IPS-11a (cell line): ENCODE data around the gene RASSF4.

Source experiments
- H3K4me3 ChIP-seq: one replicate; pipeline ENCODE4 v1.5.1; 2013; ENCODE audit warnings: low read depth, low read length, control low read depth

The RASSF4 gene, protein sequence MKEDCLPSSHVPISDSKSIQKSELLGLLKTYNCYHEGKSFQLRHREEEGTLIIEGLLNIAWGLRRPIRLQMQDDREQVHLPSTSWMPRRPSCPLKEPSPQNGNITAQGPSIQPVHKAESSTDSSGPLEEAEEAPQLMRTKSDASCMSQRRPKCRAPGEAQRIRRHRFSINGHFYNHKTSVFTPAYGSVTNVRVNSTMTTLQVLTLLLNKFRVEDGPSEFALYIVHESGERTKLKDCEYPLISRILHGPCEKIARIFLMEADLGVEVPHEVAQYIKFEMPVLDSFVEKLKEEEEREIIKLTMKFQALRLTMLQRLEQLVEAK

GRCh38 chr10:44959247-44960087 is at the start of gene RASSF4:
Gene RASSF4, plus strand, starts transcription at chr10:44959802. Its CDS starts 10,401 bp downstream, at chr10:44970203.
- H3K4me3 ChIP-seq, result peak within 1 kb of the TSS; percentile 63

DNA sequence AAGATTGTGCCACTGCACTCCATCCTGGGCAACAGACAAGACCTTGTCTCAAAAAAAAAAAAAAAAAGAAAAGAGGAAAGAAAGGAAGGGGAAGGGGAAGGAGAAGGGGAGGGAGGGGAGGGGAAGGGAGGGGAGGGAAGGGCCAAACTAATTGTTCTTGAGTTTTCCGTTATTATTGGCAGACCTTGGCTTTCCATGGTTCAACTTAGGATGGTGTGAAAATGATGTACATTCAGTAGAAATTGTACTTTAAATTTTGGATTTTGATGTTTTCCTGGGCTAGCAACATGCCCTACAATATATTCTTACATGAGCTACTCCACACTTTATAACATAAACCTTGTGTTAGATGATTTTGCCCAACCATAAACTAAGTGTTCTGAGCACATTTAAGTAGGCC is 49.7 kb upstream of the RASSF4 start:
- H3K4me3 ChIP-seq, result no peak overlapping the region

DNA sequence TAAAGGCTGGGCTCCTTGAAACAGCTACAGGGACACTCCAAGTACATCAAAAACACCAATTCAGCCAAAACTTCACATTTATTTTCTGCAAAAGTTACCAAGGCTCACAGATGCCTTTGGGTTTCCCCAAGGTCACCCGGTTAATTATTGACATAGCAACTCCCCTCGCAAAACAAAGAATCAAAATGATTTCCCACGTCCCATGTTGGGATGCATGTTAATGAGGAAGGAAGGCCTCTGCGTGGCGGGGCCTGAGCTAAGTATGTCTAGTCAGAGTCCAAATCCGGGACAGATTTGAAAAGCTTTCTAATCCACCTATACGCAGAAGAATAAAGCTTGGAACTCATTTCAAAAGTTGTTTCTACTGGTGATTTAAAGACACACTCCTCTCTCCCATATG is 49.0 kb upstream of the RASSF4 start:
- no peak overlapping the region for H3K4me3 ChIP-seq

- H3K4me3 ChIP-seq, result no peak within 1 kb of the TSS
Observed at GRCh38 chr10:44911081-44911540, 48.5 kb upstream of the RASSF4 start, which contains the start of gene TMEM72. Gene TMEM72, plus strand, starts transcription at chr10:44911337. Its CDS starts 176 bp downstream, at chr10:44911513.

- H3K4me3 ChIP-seq, result no peak overlapping the region
Observed at GRCh38 chr10:44911951-44912350, 47.7 kb upstream of the RASSF4 start.

GRCh38 chr10:44913350-44914081 is 46.1 kb upstream of the RASSF4 start:
- H3K4me3 ChIP-seq, result no peak overlapping the region

DNA sequence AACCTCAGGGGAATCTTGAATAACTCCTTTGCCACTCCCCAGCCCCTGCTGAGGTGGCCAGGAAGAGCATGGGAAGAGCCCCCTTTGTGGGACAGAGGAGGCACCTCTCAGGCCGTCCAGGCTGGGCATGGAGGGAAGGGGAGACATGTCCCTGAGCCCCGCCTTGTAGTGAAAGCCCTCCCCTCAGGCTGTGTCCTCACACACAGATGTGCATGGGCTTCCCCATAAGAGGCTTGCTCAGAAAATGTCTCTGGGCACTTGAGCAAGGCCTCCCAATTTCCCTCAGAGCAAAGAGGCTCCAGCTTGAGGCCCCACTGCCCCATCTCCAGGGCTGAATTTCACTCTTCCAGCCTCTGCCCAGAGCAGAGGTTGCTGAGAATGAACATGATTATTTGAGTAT is 44.7 kb upstream of the RASSF4 start:
- H3K4me3 ChIP-seq, result no peak overlapping the region

DNA sequence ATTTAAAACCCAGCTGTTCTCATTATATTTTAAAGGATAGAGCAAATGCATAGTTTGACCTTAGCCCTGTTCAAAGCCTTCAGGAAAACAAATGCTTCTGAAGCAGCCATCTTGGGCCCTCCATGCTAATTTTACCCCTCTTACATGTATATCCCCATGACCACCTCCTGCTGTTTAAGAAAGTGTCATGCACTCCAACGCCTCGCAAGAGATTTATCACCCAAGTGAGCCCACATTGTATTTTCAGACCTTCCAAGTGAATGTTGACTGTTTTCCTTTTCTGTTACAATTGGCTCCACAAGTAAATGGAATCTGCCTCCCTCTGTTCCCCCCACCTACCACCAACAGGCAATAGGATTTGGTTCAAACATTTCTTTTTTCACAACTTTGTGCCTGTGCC is 43.2 kb upstream of the RASSF4 start:
- no peak overlapping the region for H3K4me3 ChIP-seq

- no peak overlapping the region for H3K4me3 ChIP-seq
Observed at GRCh38 chr10:44917848-44918247, 41.8 kb upstream of the RASSF4 start.

DNA sequence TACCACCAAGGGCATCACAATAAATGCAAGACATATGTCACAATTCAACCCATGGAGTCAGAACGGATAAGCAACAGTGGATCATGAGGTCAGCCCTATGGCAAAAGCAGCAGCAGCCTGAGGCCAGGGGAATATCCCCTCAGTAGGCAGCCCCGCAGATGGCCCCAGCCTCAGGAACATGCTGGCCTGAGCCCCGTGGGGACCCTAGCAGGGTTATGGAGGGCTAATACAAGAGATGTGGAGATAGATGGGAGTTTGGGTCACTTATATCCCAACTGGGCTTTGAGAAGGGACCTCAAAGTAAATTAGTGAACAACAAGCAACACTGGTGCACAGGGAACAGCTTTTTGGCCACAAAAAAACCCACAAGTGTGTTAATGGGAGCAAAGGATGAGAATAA is 39.4 kb upstream of the RASSF4 start:
- no peak overlapping the region for H3K4me3 ChIP-seq

GRCh38 chr10:44921061-44921460 is 38.5 kb upstream of the RASSF4 start:
- H3K4me3 ChIP-seq, result no peak overlapping the region

GRCh38 chr10:44921506-44921905 is 38.1 kb upstream of the RASSF4 start:
- H3K4me3 ChIP-seq, result no peak overlapping the region

DNA sequence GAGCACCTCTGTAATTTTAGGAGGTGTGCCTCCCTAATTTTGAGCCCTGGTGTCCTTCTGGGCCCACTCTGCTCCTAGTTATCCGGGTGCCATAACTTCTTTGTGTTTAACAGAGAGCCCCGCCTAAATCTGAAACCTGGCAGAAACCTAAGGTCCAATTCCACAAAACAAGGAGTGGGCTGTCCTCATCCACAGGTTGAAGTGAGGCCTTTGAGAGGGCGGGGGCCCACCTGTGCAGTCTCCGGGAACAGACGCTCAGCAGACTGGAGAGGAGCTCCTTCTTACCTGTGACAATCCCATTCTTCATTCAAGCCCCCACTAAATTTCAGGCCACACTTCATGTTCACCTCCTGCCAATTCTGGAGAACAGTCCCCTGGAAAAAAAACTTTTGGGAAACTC is 37.6 kb upstream of the RASSF4 start:
- no peak overlapping the region for H3K4me3 ChIP-seq

DNA sequence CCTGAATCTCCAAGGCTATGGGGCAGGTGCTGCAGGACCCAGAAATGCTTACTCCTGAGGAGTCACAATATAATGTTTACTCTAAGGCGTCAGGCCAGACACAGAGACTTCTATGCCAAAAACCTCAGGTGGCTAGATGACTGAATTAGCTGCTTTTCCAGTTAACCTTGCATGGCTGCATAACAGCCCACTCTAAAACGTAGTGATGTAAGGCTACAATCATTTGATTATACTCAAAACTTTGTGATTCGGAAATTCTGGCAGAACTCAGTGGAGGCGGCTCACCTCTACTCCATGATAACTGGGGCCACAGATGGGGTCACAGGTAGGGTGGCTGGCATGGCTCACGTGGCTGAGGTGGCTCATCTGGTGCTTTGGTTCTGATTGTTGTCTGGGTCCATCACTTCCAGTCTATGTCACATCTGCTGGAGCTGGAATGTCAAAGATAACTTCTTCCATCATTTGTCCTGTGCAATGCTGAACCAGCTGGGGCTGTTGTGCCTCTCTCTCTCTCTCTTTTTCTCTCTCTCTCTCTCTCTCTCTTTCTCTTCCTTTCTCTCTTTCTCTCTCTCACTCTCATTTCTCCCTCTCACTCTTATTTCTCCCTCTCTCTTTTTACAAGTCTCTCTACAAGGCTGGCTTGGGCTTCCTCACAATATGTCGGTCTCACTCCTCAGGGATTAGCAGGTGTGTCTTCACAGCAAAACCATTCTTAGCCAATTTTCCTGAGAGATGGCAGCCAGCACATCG is 36.6 kb upstream of the RASSF4 start:
- no peak overlapping the region for H3K4me3 ChIP-seq

- H3K4me3 ChIP-seq, result no peak overlapping the region
Observed at GRCh38 chr10:44923611-44924010, 36.0 kb upstream of the RASSF4 start.

- H3K4me3 ChIP-seq, result no peak overlapping the region
Observed at GRCh38 chr10:44924261-44925040, 35.2 kb upstream of the RASSF4 start.

DNA sequence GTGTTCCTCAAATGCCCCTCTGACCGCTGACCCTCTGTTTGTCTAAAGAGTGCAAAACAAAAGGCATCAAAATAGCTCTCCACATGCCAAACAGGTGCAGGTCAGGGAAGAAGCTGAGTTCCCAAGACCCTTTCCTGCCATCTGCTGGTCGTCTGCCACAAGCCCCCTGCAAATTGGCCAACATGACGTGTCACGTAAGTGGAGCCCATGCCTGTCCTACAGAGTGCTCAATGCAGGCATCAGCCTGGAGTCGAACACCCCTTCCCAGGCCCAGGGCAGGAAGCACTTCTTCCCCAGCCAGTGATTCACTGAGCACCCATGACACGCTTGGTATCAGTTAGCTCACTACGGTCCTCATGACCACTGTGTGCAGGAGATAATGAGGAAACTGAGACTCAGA is 34.4 kb upstream of the RASSF4 start:
- no peak overlapping the region for H3K4me3 ChIP-seq

- no peak overlapping the region for H3K4me3 ChIP-seq
Observed at GRCh38 chr10:44925811-44926750, 33.5 kb upstream of the RASSF4 start.
